GM23248 (cell line): Measurements from ENCODE around the gene HHIPL2. TPM values are rescaled to one million over a fixed set of nuclear protein-coding genes. Genes with fewer than 3 reads are reported as not detected.

Experiments used
- DNase-seq: peaks from one replicate; pipeline ENCODE4 v3.0.0-alpha.2; 2015
- H2AFZ ChIP-seq: fragments of 200-600 bp; sonication (generic); 2 replicates; pipeline ENCODE4 v1.6.1; 2016; ENCODE audit warnings: antibody characterized with exemption
- H3F3A ChIP-seq: fragments of 200-600 bp; sonication (generic); 2 replicates; pipeline ENCODE4 v1.6.1; 2016; ENCODE audit warnings: mild to moderate bottlenecking, antibody characterized with exemption, mixed run types; ENCODE audit not compliant: insufficient read depth
- H3K27ac ChIP-seq: fragments of 200-600 bp; sonication (generic); 2 replicates; pipeline ENCODE4 v1.5.1; 2016; ENCODE audit warnings: mild to moderate bottlenecking
- H3K27me3 ChIP-seq: fragments of 200-600 bp; sonication (generic); replicated peaks from 2 replicates; pipeline ENCODE4 v1.6.1; 2016; ENCODE audit warnings: mild to moderate bottlenecking; ENCODE audit not compliant: insufficient read depth
- H3K36me3 ChIP-seq: fragments of 200-600 bp; sonication (generic); 2 replicates; pipeline ENCODE4 v1.6.1; 2016; ENCODE audit warnings: low read depth, mild to moderate bottlenecking
- H3K4me1 ChIP-seq: fragments of 200-600 bp; sonication (generic); 2 replicates; pipeline ENCODE4 v1.6.1; 2016; ENCODE audit warnings: mild to moderate bottlenecking; ENCODE audit not compliant: insufficient read depth
- H3K4me2 ChIP-seq: fragments of 200-600 bp; sonication (generic); one replicate; pipeline ENCODE4 v1.6.1; 2016; ENCODE audit warnings: mild to moderate bottlenecking; ENCODE audit not compliant: unreplicated experiment
- H3K4me3 ChIP-seq: fragments of 200-600 bp; sonication (generic); 2 replicates; pipeline ENCODE4 v1.5.1; 2016; ENCODE audit warnings: mild to moderate bottlenecking
- H3K79me2 ChIP-seq: fragments of 200-600 bp; sonication (generic); 2 replicates; pipeline ENCODE4 v1.6.1; 2016; ENCODE audit warnings: mild to moderate bottlenecking; ENCODE audit not compliant: insufficient read depth
- H3K9ac ChIP-seq: fragments of 200-600 bp; sonication (generic); 2 replicates; pipeline ENCODE4 v1.6.1; 2016; ENCODE audit warnings: mild to moderate bottlenecking
- H3K9me2 ChIP-seq: fragments of 200-600 bp; sonication (generic); 2 replicates; pipeline ENCODE4 v1.6.1; 2016; ENCODE audit warnings: mixed run types, mild to moderate bottlenecking, moderate library complexity; ENCODE audit not compliant: insufficient read depth
- H3K9me3 ChIP-seq: fragments of 200-600 bp; sonication (generic); one replicate; pipeline ENCODE4 v1.6.1; 2017; ENCODE audit warnings: low read depth
- H4K20me1 ChIP-seq: fragments of 200-600 bp; sonication (generic); 2 replicates; pipeline ENCODE4 v1.6.0; 2016; ENCODE audit not compliant: insufficient read depth
- EZH2 ChIP-seq: fragments of 200-600 bp; sonication (generic); IDR thresholded peaks from 2 replicates; pipeline ENCODE4 v1.6.1; 2018; ENCODE audit warnings: antibody characterized with exemption, mild to moderate bottlenecking; ENCODE audit not compliant: insufficient read depth, poor library complexity, severe bottlenecking
- EZH2phosphoT487 ChIP-seq: fragments of 200-600 bp; sonication (generic); IDR thresholded peaks from 2 replicates; pipeline ENCODE4 v1.6.1; 2018; ENCODE audit warnings: antibody characterized with exemption, moderate library complexity, mild to moderate bottlenecking, low read depth; ENCODE audit not compliant: insufficient read depth
- WGBS, 2 experiments: methylation state at CpG; one replicate each; pipeline ENCODE4 v1.1.6; 2015 to 2017; ENCODE audit warnings: low lambda C conversion rate in 2 of 2, low coverage in 1 of 2; ENCODE audit errors: missing lambda C conversion rate in 2 of 2; 5-methylcytosine and 5-hydroxymethylcytosine counted together
- in situ Hi-C: fragments of 300-500 bp; cut with MboI; formaldehyde crosslinking; loops from 2 replicates; pipeline ENCODE4 v1.15.0; 2020
- polyA plus RNA-seq: library from polyadenylated mRNA; unstranded; fragments of >200 nt; fragmentation: Nextera tagmentation; extraction: Ambion mirVana; gene quantifications from 2 replicates; pipeline ENCODE4 v1.2.1, GENCODE V29; 2016
- total RNA-seq: library from RNA; depleted of rRNA; stranded (reverse); fragments of >200 nt; shearing (Covaris generic); gene quantifications from 2 replicates; pipeline ENCODE4 v1.2.3, GENCODE V29; 2014

The HHIPL2 gene
- total and polyA plus RNA-seq, 2 experiments from 2014 or later: 1.3 TPM

- Histone ChIP-seq H3K4me3 (peak within 1 kb of the TSS; percentile 91), H3F3A (peaks cover 23% of the 10 kb centered on the region)
These were observed 41.8 kb upstream of the HHIPL2 start, which contains the start of gene TAF1A for GRCh38 chr1:222589462-222590302. TAF1A (minus strand) TSS chr1:222589933.

GRCh38 chr1:222588135-222588534, 40.2 kb upstream of the HHIPL2 start:
- Histone ChIP-seq H3K9me2 (no peaks in the 10 kb centered on the region), H3K36me3 (peaks cover 17% of the 10 kb centered on the region; the same call in 1 of the 2 replicates), H3K27ac (no peak overlapping the region), H3K9me3 (no peaks in the 10 kb centered on the region), H3K9ac (no peak overlapping the region), H3K4me2 (peak overlapping the region; percentile 80), H3K4me3 (peak overlapping the region; percentile 91), H4K20me1 (no peaks in the 10 kb centered on the region), H3K4me1 (peaks cover 20% of the 10 kb centered on the region), H2AFZ (no peak overlapping the region), H3K27me3 (no peaks in the 10 kb centered on the region), H3F3A (peaks cover 24% of the 10 kb centered on the region), H3K79me2 (peaks cover 59% of the 10 kb centered on the region)
- TF ChIP-seq EZH2 (no peak), EZH2phosphoT487 (no peak)
- 46 to 56% methylated on average over 1 of the region's 1 CpG for WGBS, 2 experiments
- in situ Hi-C loops: no loop called here
- DNase-seq: peak; percentile 15

More at GRCh38 chr1:222589462-222590302, 41.8 kb upstream of the HHIPL2 start, which contains the start of gene TAF1A:
- H3K9ac ChIP-seq: peak within 1 kb of the TSS; percentile 82
- H3K4me1 ChIP-seq: peaks cover 20% of the 10 kb centered on the region
- no peaks in the 10 kb centered on the region for H4K20me1 ChIP-seq
- no peaks in the 10 kb centered on the region for H3K27me3 ChIP-seq
- peaks cover 50% of the 10 kb centered on the region for H3K79me2 ChIP-seq
- H3K9me3 ChIP-seq: no peaks in the 10 kb centered on the region
- peak; percentile 92 for DNase-seq
- TF ChIP-seq EZH2 (no peak), EZH2phosphoT487 (no peak)
- WGBS, 2 experiments: 0 to 1% methylated on average over 41 of the region's 41 CpGs
- in situ Hi-C loops: no loop called here
- peak within 1 kb of the TSS; percentile 80 for H3K4me2 ChIP-seq
- H3K27ac ChIP-seq: peak within 1 kb of the TSS; percentile 78
- H3K9me2 ChIP-seq: no peaks in the 10 kb centered on the region
- peaks cover 17% of the 10 kb centered on the region; the same call in 1 of the 2 replicates for H3K36me3 ChIP-seq
- peak within 1 kb of the TSS; percentile 99 for H2AFZ ChIP-seq

DNA sequence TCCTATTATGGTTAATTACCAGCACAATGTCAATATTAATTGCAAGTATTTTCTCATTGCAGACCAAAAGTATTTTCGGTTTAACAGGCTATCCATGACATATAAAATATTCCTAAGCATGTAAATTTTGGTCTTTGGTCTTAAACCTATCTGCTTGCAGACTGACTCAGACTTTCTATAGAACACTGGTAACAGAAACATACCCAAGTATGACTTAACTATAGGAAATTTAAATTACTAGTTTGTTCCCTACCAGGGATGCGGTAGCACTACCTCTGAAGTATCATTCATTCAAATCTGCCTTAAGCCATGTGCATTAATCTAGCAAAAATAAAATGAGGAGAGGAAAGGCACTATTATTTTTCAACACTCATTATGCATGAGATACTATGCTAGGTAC, 38.9 kb upstream of the HHIPL2 start:
- Histone ChIP-seq H3K27ac (no peak overlapping the region), H4K20me1 (no peaks in the 10 kb centered on the region), H3K79me2 (peaks cover 59% of the 10 kb centered on the region), H3K9me2 (no peaks in the 10 kb centered on the region), H3K4me1 (peaks cover 25% of the 10 kb centered on the region), H3F3A (peaks cover 23% of the 10 kb centered on the region), H2AFZ (no peak overlapping the region), H3K4me3 (no peak overlapping the region), H3K27me3 (no peaks in the 10 kb centered on the region), H3K4me2 (no peak overlapping the region), H3K9ac (no peak overlapping the region), H3K9me3 (no peaks in the 10 kb centered on the region), H3K36me3 (peaks cover 17% of the 10 kb centered on the region; the same call in 1 of the 2 replicates)
- DNase-seq: no peak
- in situ Hi-C loops: no loop called here
- WGBS, 2 experiments: 79 to 88% methylated on average over 2 of the region's 2 CpGs
- no peak for TF ChIP-seq EZH2

DNA sequence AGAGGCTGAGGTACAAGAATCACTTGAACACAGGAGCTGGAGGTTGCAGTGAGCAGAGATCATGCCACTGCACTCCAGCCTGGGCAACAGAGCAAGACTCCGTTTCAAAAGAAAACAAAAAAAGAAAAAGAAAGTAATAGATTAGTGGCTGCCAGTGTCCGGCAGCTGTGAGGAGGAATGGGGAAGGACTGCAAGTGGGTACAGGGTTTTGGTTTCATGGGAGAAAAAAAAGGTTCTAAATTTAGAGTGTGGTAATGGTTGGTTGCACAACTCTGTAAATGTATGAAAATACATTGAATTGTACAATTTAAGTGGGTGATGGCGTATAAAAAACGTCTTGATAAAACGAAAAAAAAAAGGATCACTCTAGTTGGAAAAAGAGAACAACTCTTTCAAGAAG, 35.2 kb upstream of the HHIPL2 start:
- DNase-seq: no peak
- no peaks in the 10 kb centered on the region for H3K9me3 ChIP-seq
- no peak overlapping the region for H3K27ac ChIP-seq
- 82 to 88% methylated on average over 5 of the region's 5 CpGs for WGBS, 2 experiments
- no peak for TF ChIP-seq EZH2phosphoT487
- no peak for TF ChIP-seq EZH2
- H3K9ac ChIP-seq: no peak overlapping the region
- H3K79me2 ChIP-seq: peaks cover 42% of the 10 kb centered on the region
- no peak overlapping the region for H3K4me2 ChIP-seq
- H2AFZ ChIP-seq: no peak overlapping the region
- in situ Hi-C loops: no loop called here
- H4K20me1 ChIP-seq: no peaks in the 10 kb centered on the region
- H3K36me3 ChIP-seq: peaks cover 17% of the 10 kb centered on the region; the same call in 1 of the 2 replicates
- peaks cover 21% of the 10 kb centered on the region for H3F3A ChIP-seq
- H3K27me3 ChIP-seq: no peaks in the 10 kb centered on the region
- H3K4me1 ChIP-seq: peaks cover 13% of the 10 kb centered on the region
- H3K9me2 ChIP-seq: no peaks in the 10 kb centered on the region
- no peak overlapping the region for H3K4me3 ChIP-seq
